NCI-H1092 (cell line): ENCODE data around the gene CDH24.
"Not testable (repeated sequence)": the region's sequence is repeated elsewhere in the genome, so short reads cannot be mapped to it uniquely, and the experiment has no call there.

Experiments used
- DNase-seq: peaks from one replicate; lab custom pipeline; 2025; lab: John Stamatoyannopoulos, UW

CDH24 gene

GRCh38 chr14:23017091-23017490 is 40.2 kb downstream of the CDH24 start:
- no peak for DNase-seq

DNA sequence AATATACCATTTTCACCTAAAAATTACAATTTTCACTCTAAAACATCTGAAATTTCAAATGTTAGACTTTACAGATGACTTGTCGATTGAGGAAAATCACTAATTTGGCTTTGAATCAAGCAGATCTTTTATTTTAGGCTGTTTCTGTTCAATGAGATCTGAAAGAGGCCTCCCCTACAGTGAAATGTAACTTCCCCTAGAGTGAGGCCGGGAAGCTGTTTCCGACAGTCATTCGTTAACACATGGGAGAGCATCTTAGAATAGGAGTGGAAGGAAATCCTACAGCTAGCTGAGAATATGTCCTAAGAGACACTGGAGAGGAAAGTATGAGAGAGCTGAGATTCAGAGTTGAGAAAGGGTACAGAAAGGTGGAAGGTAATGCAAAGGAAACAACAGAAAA is 41.7 kb downstream of the CDH24 start:
- DNase-seq = no peak

GRCh38 chr14:23013749-23014054 is 43.6 kb downstream of the CDH24 start:
- not testable (repeated sequence) for DNase-seq

GRCh38 chr14:23013054-23013748 is 44.1 kb downstream of the CDH24 start:
- DNase-seq = no peak

- peak; percentile 60 for DNase-seq
These were observed 47.2 kb downstream of the CDH24 start, which contains the start of gene C14orf93 for GRCh38 chr14:23009939-23010726. Gene C14orf93 (minus strand): TSS chr14:23010143. CDS start chr14:22999023, 11,120 bp downstream.

GRCh38 chr14:23009483-23009938 is 47.8 kb downstream of the CDH24 start:
- DNase-seq = peak; percentile 31

- peak; percentile 81 for DNase-seq
These were observed 48.5 kb downstream of the CDH24 start for GRCh38 chr14:23008831-23009230.

GRCh38 chr14:23006544-23007419 is 50.5 kb downstream of the CDH24 start:
- peak; percentile 99 for DNase-seq

- no peak for DNase-seq
These were observed 51.2 kb downstream of the CDH24 start for GRCh38 chr14:23006188-23006534.

- DNase-seq = no peak
These were observed 51.7 kb downstream of the CDH24 start for GRCh38 chr14:23005451-23006187.

- not testable (repeated sequence) for DNase-seq
These were observed 53.0 kb downstream of the CDH24 start for GRCh38 chr14:23004274-23004673.

DNA sequence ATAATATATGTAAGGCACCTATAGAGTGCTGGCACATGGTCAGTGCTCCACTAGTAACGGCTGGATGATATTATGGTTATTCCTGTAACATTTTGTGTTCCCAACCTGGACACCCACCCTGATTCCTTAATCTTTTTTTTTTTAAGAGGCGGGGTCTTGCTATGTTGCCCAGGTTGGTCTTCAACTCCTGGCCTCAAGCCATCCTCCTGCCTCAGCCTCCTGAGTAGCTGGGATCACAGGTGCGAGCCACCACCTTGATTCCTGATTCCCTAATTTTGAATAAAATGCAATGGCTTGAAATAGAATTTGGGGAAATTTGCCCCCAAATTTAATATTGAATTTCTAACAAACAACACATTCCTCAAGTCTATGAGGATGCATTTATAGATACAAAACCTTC is 54.7 kb downstream of the CDH24 start:
- DNase-seq = no peak

GRCh38 chr14:23000860-23001259 is 56.5 kb downstream of the CDH24 start:
- DNase-seq = no peak

- no peak for DNase-seq
These were observed 58.8 kb downstream of the CDH24 start for GRCh38 chr14:22998329-22999012.

GRCh38 chr14:22997676-22998323 is 59.5 kb downstream of the CDH24 start:
- peak; percentile 53 for DNase-seq
